HepG2 (cell line): ENCODE data around the gene MGLL. TPM values are rescaled to one million over a fixed set of nuclear protein-coding genes. Genes with fewer than 3 reads are reported as not detected.

Experiments
- FOXO1 ChIP-seq: sonication (generic); formaldehyde crosslinking; IDR thresholded peaks from 2 replicates; pipeline ENCODE4 v1.4.0; 2020; ENCODE audit warnings: missing genetic modification reagents
- NFYB ChIP-seq: sonication (generic); formaldehyde crosslinking; IDR thresholded peaks from 2 replicates; pipeline ENCODE4 v1.4.0; 2020; ENCODE audit warnings: missing genetic modification reagents
- PTBP1 ChIP-seq: fragments of 200-400 bp; formaldehyde crosslinking; IDR thresholded peaks from 2 replicates; pipeline ENCODE4 v1.6.1; 2018; ENCODE audit warnings: low read length, low read depth; ENCODE audit not compliant: poor library complexity, severe bottlenecking
- RFX5 ChIP-seq: IDR thresholded peaks from 2 replicates; pipeline ENCODE4 v1.6.1; 2011; ENCODE audit warnings: low read depth, low read length, improper control_type of control experiment
- TGIF2 ChIP-seq: IDR thresholded peaks from 2 replicates; pipeline ENCODE4 v1.6.1; 2016; ENCODE audit warnings: control low read depth, missing compliant biosample characterization
- ZNF143 ChIP-seq: sonication (generic); formaldehyde crosslinking; IDR thresholded peaks from 2 replicates; pipeline ENCODE4 v1.4.0; 2020; ENCODE audit warnings: missing genetic modification reagents
- ZNF34 ChIP-seq: sonication (generic); formaldehyde crosslinking; IDR thresholded peaks from 2 replicates; pipeline ENCODE4 v1.4.0; 2020; ENCODE audit warnings: mild to moderate bottlenecking, missing genetic modification reagents, borderline replicate concordance
- ZNF644 ChIP-seq: IDR thresholded peaks from 2 replicates; pipeline ENCODE4 v1.6.1; 2016; ENCODE audit warnings: low read depth
- ZNF747 ChIP-seq: sonication (generic); formaldehyde crosslinking; IDR thresholded peaks from 2 replicates; pipeline ENCODE4 v1.8.1; 2023; ENCODE audit warnings: missing genetic modification reagents, mild to moderate bottlenecking, borderline replicate concordance
- polyA plus RNA-seq, 8 experiments: library from polyadenylated mRNA; depleted of rRNA in 3 of 8; stranded (reverse) in 7 of 8; unstranded in 1 of 8; fragments of >200 nt; fragmentation: Illumina TruSeq in 4 of 8; extraction: Trizol in 4 of 8; gene quantifications; 2 replicates each; pipeline versions ENCODE4 v1.2.1 to v1.2.3, GENCODE V29; 2011 to 2016; ENCODE audit warnings: low read depth in 4 of 8, missing spikeins in 1 of 8, mixed read lengths in 1 of 8; ENCODE audit not compliant: insufficient read depth in 1 of 8
- total RNA-seq, 5 experiments: library from RNA; depleted of rRNA; stranded (reverse); fragments of >200 nt; fragmentation: Illumina TruSeq; extraction: Trizol; gene quantifications; 2 replicates each; pipeline ENCODE4 v1.2.3, GENCODE V29; 2016; ENCODE audit warnings: low read depth in 1 of 5
- TF ChIP-seq, protein P1 (sequence below): sonication (generic); formaldehyde crosslinking; IDR thresholded peaks from 2 replicates; pipeline ENCODE4 v1.5.1; 2020; ENCODE audit warnings: missing genetic modification reagents, mild to moderate bottlenecking, borderline replicate concordance
- TF ChIP-seq, protein P2 (sequence below): IDR thresholded peaks from 2 replicates; pipeline ENCODE4 v1.6.1; 2012; ENCODE audit warnings: low read length, improper control_type of control experiment
- TF ChIP-seq, protein P3 (sequence below): IDR thresholded peaks from 2 replicates; pipeline ENCODE4 v1.6.1; 2012; ENCODE audit warnings: low read depth, low read length, improper control_type of control experiment

The MGLL gene
- total and polyA plus RNA-seq, 2 of the 13 experiments (the other 11 are each of a cell fraction or from before 2014, with no cell fraction given): not detected

DNA sequence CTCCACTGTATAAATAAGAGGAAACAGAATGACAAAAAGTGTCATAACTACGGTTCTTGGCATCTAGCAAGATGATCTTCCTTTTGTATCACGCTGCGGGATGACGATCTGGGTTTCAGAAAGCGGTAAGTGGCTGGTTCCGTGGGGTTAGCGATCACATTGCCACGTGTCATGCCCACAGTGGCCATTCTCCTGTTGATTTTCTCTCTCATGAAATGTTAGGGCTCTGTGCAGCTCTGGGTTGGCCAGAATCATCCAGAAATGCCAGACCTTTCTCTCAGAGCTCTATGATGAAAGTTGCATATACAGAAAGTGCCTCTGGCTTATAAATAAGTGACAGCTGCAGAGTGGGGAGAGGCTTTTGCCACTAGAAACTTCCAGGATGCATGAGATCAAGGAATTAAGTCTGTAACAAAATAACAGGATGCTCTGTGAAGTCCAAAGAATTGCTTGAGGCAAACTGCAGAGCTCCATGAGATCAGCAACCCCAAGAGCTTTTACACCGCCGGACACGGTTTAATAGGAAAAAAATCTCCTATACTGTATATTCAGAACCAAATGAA is 78.0 kb downstream of the MGLL start (continued):
- TF ChIP-seq TGIF2 (no peak), ZNF34 (CRISPR knock-in tag) (no peak), NFYB (CRISPR knock-in tag) (no peak), ZNF143 (CRISPR knock-in tag) (no peak), FOXO1 (no peak), ZNF644 (no peak), RFX5 (no peak), ZNF747 (CRISPR knock-in tag) (no peak), PTBP1 (no peak)
- TF ChIP-seq, protein P1, sequence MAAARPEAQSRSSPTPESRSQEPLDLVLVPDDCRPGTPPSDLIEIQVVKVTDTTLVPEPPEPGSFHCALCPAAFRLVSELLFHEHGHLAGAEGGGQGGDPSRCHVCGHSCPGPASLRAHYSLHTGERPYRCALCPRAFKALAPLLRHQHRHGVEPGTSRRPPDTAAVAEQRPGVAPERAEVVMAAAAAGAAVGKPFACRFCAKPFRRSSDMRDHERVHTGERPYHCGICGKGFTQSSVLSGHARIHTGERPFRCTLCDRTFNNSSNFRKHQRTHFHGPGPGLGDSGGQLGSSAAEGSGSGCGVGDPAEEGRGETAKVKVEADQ (CRISPR knock-in tag): no peak
- TF ChIP-seq, protein P2, sequence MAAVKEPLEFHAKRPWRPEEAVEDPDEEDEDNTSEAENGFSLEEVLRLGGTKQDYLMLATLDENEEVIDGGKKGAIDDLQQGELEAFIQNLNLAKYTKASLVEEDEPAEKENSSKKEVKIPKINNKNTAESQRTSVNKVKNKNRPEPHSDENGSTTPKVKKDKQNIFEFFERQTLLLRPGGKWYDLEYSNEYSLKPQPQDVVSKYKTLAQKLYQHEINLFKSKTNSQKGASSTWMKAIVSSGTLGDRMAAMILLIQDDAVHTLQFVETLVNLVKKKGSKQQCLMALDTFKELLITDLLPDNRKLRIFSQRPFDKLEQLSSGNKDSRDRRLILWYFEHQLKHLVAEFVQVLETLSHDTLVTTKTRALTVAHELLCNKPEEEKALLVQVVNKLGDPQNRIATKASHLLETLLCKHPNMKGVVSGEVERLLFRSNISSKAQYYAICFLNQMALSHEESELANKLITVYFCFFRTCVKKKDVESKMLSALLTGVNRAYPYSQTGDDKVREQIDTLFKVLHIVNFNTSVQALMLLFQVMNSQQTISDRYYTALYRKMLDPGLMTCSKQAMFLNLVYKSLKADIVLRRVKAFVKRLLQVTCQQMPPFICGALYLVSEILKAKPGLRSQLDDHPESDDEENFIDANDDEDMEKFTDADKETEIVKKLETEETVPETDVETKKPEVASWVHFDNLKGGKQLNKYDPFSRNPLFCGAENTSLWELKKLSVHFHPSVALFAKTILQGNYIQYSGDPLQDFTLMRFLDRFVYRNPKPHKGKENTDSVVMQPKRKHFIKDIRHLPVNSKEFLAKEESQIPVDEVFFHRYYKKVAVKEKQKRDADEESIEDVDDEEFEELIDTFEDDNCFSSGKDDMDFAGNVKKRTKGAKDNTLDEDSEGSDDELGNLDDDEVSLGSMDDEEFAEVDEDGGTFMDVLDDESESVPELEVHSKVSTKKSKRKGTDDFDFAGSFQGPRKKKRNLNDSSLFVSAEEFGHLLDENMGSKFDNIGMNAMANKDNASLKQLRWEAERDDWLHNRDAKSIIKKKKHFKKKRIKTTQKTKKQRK: no peak
- TF ChIP-seq, protein P3, sequence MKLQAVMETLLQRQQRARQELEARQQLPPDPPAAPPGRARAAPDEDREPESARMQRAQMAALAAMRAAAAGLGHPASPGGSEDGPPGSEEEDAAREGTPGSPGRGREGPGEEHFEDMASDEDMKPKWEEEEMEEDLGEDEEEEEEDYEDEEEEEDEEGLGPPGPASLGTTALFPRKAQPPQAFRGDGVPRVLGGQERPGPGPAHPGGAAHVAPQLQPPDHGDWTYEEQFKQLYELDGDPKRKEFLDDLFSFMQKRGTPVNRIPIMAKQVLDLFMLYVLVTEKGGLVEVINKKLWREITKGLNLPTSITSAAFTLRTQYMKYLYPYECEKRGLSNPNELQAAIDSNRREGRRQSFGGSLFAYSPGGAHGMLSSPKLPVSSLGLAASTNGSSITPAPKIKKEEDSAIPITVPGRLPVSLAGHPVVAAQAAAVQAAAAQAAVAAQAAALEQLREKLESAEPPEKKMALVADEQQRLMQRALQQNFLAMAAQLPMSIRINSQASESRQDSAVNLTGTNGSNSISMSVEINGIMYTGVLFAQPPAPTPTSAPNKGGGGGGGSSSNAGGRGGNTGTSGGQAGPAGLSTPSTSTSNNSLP: no peak
